NCI-H2227 treated with DMSO at 0.1 percent for 48 hours (cell line): ENCODE measurements around the gene ZNF581.

Source experiments
- DNase-seq: peaks from one replicate; lab custom pipeline; 2025; lab: John Stamatoyannopoulos, UW

ZNF581 gene

GRCh38 chr19:55611300-55611982 is 32.0 kb upstream of the ZNF581 start:
- no peak for DNase-seq

- DNase-seq, result no peak
These were observed 31.3 kb upstream of the ZNF581 start for GRCh38 chr19:55611983-55612645.

- no peak for DNase-seq
These were observed 30.1 kb upstream of the ZNF581 start for GRCh38 chr19:55613396-55613795.

- no peak for DNase-seq
These were observed 29.3 kb upstream of the ZNF581 start for GRCh38 chr19:55613930-55614710.

GRCh38 chr19:55614711-55615542 is 28.5 kb upstream of the ZNF581 start:
- no peak for DNase-seq

GRCh38 chr19:55615543-55616394 is 27.7 kb upstream of the ZNF581 start:
- DNase-seq, result no peak

GRCh38 chr19:55616395-55616875 is 27.0 kb upstream of the ZNF581 start:
- DNase-seq, result no peak

GRCh38 chr19:55617426-55617825 is 26.0 kb upstream of the ZNF581 start:
- no peak for DNase-seq

GRCh38 chr19:55618426-55618825 is 25.0 kb upstream of the ZNF581 start:
- no peak for DNase-seq

GRCh38 chr19:55619286-55619685 is 24.2 kb upstream of the ZNF581 start:
- DNase-seq, result no peak

GRCh38 chr19:55620410-55621204 is 22.8 kb upstream of the ZNF581 start:
- DNase-seq, result no peak

GRCh38 chr19:55621205-55621672 is 22.2 kb upstream of the ZNF581 start:
- DNase-seq, result no peak

GRCh38 chr19:55621673-55622231 is 21.7 kb upstream of the ZNF581 start:
- DNase-seq, result no peak

GRCh38 chr19:55622242-55622969 is 21.0 kb upstream of the ZNF581 start:
- no peak for DNase-seq

GRCh38 chr19:55623130-55623529 is 20.3 kb upstream of the ZNF581 start:
- DNase-seq, result no peak

GRCh38 chr19:55623561-55623960 is 19.9 kb upstream of the ZNF581 start:
- DNase-seq, result no peak

GRCh38 chr19:55624109-55625003 is 19.1 kb upstream of the ZNF581 start, which contains the start of gene ZNF784:
Gene ZNF784 (minus strand): TSS chr19:55624566. CDS start chr19:55624561, 5 bp downstream.
- peak; percentile 100 for DNase-seq

GRCh38 chr19:55625004-55625326 is 18.5 kb upstream of the ZNF581 start:
- DNase-seq, result no peak
